Activated CD8-positive, alpha-beta memory T cell treated with anti-CD3 and anti-CD28 coated beads, Interleukin-2, amount 50 U/mL, for 48 hours (primary cell): ENCODE results near the gene GNAL.

Experiments used
- DNase-seq: peaks from one replicate; pipeline ENCODE4 v3.0.0-alpha.2; 2020

The GNAL gene

DNA sequence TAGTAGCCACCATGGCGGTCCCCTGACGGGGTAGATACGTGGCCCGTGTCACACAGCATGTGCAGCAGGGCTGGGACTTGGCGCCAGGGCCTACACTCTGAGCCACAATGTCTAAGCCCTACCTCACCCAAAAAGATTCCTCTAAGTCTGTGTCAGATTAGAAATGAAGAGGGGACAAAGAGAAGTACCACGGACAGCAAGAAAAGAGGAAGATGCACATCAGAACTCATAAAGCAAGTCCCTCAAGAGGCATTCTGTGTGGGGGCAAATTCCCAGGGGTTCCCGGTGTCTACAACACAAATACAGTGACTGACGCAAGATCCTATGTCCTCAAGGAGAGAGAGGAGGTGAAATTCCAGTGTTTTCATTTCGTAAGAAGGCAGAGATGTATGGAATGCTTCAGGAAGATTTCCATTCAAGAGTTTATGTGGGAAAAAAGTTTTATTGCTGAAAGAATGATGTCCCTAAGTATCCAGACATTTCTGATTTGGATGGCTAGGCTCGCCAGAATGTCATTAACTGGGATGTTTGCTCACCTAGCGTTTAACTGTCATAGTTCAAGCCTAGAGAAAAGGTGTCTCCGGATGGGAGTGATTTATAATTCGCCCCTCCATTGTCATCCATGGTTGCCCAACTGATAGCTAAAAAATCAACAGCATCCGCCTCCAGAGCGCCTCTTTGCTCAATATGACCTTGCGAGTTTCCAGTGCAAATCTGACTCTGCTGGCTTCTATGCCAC lies 86.5 kb downstream of the GNAL start:
- no peak for DNase-seq

DNA sequence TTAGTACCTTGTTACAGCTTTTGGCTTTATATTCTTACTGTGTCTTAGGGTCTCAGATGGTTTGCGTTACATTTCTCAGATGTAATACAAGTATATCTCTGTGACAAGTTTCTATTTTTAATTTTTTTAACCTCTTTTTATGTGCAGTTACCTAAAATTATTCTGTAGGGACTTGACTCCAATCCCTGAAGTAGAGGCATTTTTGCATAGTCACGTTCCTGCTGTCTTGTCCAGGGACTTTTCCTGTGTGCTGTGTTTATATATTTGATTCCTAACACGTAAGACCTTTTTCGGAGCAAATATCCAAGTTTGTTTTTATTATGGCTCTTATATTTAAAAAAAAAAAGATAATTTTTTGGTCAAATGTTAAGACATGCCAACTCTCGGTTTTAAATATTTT lies 91.0 kb downstream of the GNAL start:
- DNase-seq = no peak

DNA sequence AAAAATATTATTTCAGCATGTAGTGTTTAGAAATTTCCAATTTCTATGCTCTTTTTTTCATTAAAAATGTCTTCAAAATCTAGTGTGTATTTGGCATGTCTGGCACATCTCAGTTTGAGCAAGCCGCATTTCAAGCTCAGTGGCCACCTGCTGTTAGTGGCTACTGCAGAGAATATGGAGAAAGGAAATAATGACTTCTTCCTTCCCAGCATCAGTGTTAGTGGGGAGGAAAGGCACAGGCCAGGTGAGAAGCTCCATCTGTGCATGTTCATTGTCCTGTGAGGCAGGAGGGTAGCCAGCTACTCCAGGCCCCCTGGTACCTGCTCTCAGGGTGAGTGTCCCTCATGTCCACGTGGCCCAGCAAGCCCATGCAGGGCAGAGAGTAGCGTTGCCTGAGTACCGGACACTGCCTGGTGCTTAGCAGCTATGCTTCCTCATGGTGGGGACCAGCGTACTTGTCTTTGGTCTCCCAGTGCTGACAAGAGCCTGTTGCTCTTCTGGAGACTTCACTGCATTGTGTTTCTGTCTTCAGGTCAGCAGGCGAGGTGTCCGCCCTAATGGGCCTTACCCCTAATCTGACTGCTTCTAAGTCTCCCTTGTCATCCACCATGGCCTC lies 94.8 kb downstream of the GNAL start:
- no peak for DNase-seq

DNA sequence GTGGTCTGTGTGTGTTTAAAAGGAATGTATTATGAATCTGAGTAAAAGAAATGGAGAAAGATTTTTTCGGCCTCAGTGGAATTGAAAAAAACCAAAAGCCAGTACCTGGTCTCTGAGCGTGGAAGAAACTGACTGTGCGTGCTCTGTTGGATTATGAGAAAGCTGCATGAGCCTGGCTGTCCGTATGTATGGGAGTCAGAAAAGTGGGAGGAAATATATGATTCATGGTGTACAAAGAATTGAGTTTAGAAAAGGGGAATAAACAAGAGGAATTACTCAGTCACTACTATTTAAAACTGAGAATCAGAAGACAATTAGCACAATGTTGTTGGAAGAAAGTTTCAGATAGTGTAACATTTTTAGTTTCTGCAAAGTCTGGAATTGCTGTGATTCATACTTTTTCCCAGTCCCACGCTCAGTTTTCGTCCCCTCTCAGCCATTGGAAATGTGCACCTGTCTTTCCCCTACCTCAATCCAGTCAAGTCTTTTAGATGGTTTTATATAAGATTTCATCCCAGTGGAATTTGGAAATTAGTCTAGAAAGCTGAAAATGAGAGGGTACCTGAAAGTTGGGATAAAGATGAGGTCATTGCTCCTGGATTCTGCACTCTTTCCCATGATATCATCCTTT lies 95.7 kb downstream of the GNAL start:
- DNase-seq = no peak

DNA sequence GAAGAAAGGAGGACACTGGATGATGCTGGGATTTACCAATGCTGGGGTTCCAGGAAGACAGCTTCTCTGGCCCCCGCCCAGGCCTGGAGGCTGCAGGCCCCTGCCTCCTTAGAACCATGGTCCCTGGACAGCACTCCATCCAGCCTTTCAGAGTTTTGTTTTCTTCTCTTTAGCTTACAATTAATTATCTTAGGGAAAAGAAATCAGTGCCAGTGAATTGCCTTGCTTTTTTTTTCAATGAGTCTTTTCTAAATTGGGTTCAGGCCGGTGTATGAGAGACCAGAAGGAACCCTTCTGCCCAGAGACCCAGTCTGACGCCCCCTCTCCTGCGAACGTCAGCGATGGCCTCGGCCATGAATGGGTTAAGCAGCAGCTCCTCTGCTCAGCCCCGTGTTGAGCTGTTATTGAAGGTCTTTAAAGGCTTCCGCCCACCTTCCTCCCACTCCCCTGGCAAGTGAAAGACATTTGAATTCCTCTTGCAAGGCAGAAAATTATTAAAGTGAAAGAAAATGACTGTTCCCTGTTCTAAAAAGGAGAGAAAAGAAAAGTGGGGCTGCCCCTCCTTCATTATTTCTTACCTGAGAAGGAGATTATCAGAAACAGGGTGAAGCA lies 96.5 kb downstream of the GNAL start:
- DNase-seq = no peak

DNA sequence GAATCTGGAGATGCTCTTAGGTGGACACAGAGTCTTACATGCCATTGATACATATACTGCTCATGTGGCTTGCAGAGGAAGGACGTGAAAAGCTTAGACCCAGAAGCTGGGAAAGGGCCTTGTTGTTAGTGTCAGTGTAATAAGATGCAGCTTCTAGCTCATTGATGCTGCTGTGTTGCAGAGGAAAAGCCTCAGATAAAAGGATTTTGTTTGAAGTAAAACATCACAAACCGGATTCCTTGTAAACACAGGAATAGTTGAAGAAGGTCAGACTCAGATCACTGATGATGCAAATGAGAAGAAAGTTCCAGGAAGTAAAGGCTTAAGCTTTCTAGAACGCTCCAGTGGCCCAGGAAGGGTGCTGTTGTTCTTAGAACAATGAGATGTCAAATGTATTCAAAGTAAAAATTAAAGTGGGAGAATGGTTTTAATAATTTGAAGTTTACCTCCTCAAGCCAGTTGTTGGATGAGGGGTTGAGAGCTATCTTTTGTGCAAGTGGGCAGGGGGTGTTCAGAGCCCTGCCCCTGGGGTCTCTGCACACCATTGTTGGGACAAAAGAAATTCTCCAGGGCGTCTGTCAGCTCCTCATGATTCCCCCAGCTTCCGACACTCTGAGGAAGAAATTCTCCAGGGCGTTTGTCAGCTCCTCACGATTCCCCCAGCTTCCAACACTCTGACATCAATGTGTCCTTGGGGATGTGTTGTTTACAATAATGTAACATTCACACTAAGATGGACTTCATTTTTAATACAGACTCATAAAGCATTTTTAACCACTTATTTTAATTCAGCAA lies 100.8 kb downstream of the GNAL start:
- DNase-seq = no peak

DNA sequence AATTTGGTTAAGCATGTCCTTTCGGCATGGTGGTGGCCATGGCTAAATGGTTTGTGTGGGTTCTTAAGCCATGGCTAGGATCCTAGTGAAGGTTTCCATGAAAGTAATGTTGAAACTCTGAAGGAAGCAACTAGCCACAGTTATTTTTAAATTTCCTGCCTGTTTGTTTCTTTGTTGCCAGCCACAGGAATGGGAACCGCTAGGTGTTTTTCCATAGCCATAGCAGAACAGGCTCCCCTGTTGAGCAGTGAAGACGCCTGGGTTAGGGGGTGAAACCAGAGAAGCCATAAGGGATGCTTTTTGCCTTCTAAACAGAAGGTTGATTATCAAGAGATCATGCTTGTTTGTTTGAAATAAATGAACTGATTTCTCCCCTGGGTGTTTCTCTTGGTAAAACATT lies 102.1 kb downstream of the GNAL start:
- no peak for DNase-seq

DNA sequence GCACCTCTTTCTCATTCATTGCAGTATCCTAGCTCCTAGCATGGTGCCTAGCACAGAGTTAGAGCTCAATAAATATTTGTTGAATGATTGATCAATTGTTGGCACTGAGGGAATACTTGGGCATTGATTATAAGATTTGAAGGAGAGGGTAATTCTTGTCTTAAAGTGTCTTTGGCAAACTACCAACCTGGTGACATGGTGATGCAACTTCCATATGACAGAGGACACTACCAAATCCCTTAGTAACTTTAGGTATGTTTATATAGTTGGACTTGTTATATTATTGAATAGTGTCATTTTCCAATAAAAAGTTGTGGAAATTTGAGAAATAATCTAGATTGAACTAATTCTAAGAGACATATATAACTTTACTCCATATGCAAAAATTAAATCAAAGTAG lies 103.6 kb downstream of the GNAL start:
- no peak for DNase-seq

DNA sequence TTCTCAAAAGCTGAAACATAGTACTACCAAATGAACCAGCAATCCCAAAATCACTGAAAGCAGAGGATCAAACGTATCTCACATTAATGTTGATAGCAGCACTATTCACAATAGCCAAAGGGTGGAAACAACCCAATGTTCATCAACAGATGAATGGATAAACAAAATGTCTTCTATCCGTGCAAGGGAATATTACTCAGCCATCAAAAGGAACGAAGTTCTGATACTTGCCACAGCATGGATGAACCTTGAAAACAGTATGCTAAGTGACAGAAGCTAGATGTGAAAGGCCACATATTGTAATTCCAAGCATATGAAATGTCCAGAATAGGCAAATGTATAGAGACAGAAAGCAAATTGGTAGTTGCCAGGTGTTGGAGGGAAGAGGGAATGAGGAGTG lies 105.1 kb downstream of the GNAL start:
- DNase-seq = no peak

DNA sequence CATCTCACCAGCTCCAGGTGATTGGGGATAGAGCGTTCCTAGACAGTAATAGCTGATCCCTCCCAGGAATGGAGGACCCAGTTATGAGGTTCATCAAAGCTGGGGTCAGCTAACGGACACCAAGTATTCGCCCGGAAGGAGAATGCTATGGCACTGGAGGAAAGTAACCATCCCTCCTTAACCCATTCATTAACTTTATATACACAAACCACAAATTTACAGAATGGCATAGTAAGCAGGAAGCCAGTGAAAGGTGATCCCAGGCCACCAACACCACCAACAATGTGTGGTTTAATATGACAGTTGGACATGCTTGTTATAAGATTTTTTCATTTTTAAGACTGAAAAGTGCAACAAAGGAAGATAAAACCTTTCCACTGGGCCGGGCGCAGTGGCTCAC lies 106.9 kb downstream of the GNAL start:
- DNase-seq = no peak

DNA sequence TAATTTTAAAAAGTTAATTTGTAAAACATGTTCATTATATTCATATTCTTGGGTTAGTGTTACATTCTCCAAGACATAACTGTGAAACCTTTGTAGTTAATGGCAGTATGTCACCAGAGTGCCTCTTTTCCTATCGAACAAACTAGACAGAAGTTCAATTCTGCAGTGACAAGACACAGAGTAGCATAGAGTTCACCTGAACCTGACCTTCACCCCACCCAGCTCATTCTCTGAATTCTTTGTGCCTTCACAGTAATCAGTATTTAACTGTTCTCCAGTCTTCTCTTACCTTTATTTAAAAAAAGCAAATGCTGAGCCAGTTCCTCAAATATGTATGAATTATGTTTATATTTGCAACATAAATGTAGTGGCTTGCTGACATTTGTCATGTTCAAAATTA lies 109.2 kb downstream of the GNAL start:
- no peak for DNase-seq

DNA sequence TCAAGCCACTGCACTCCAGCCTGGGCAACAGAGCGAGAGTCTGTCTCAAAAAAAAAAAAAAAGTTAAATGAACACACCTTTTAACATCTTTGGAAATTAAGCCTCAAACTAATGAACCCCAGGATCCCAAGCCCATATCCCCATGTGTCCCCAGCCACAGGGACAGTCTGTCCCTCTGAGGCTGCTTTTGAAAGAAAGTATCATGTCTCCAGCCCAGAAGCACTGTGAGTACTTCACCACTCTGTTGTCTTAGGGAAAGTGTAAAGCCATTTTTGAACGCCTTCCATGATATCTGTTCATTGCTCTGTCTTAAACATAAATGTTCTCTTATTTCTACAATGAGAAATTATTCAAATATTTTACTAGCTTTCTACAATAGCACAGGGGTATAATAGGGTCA lies 110.0 kb downstream of the GNAL start:
- no peak for DNase-seq

DNA sequence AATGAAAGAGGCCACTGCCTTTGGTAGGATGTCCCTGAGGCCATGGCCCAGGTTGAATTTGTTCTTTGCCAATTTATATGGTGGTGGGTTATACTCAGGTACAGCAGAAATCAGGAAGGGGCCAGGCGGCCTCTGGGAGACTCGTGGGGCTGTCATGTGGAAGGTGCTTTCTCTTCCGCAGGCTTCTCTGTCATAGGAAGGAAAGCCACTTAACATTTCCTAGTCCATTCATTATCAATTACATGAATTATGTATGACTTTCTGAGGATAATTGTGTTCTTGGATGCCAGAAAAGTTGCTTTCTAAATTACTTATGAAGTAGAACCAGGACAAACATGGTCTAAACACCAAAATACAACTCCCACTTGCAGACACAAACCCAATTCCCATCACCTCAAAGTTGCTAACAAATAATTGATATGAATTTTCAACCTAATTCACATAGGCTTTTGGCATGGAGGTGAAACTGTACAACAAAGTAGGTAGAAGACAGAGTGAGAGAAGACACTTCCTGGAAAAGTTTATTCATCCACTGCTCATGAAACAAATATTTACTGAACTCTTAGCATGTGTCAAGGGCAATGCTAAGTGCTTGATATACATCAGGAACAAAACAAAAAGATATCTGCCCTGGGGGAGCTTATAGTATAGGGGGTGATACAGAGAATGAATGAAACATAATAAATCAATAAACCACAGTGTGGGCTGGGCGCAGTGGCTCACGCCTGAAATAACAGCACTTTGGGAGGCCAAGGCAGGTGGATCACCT lies 111.7 kb downstream of the GNAL start:
- DNase-seq = no peak

DNA sequence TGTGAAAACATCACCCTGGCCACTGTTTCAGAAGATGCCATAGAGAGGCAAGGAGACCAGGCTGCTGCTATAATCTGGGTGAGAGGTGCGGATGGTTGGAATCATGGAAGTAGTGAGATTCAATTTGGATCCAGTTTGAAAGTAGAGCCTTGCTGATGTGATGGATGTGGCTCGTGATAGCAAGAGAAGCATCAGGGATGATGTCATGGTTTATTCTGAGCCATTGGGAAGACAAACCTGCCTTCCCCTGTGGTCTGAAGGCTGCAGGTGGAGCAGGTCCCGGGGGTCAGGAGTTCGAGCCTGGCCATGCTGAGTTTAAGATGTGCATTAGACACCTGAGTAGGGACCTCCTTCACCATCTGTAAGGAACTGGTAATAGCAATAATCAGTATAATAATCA lies 112.5 kb downstream of the GNAL start:
- DNase-seq = no peak

DNA sequence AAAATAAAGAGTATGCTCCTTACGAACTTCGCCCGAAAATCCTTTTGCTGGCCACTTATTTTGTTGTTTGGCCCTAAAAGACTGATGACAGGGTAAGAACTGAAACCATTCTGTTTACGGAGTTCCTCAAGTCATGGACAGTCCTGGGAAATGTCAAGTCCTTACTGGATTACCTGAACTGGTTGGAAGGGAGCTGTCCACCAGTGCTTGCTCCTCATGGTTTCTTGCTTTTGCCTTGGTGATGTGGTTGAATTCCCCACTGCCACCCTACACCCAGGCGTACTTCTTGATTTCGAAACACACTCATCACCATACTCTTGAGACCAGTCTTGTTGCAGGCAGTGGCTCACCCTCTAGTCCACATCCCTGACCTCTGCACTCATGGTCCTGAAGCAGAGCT lies 113.1 kb downstream of the GNAL start:
- DNase-seq = no peak

DNA sequence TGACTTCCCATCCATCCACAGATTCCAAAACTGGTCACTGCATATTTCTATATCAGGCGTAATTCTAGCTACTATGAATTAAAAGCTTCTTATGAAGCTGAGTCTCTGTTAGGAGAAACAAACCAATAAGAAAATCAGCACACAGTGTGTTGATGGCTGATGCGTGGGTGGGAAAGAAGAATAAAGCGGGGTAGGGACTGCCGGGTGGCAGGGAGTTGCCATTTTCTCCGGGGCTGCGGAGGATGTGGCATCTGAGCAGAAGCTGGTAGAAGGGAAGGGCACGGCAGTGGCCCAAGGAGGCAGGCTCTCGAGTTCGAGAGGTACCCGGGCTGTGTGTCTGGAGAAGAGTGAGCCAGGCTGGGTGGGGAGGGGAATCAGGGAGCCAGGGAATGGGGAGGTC lies 113.5 kb downstream of the GNAL start:
- DNase-seq = no peak

DNA sequence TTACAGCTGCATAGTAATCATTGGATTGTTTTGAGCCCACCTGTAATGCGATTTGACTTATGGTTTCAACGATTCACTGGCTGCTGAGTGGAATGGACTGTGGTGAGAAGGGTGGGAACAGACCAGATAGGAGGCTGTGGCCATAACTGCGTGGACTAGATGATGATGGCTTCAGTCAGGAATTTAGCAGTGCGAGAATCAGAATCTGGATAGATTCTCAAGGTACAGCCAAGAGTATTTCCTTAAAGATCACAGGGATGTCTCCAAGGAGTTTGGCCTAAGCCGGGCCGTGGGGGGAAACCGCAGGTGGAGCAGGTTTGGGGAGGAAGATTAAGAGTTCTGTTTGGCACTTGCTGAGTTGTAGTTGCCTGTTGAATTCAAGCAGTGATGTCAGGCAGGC lies 118.2 kb downstream of the GNAL start:
- no peak for DNase-seq

DNA sequence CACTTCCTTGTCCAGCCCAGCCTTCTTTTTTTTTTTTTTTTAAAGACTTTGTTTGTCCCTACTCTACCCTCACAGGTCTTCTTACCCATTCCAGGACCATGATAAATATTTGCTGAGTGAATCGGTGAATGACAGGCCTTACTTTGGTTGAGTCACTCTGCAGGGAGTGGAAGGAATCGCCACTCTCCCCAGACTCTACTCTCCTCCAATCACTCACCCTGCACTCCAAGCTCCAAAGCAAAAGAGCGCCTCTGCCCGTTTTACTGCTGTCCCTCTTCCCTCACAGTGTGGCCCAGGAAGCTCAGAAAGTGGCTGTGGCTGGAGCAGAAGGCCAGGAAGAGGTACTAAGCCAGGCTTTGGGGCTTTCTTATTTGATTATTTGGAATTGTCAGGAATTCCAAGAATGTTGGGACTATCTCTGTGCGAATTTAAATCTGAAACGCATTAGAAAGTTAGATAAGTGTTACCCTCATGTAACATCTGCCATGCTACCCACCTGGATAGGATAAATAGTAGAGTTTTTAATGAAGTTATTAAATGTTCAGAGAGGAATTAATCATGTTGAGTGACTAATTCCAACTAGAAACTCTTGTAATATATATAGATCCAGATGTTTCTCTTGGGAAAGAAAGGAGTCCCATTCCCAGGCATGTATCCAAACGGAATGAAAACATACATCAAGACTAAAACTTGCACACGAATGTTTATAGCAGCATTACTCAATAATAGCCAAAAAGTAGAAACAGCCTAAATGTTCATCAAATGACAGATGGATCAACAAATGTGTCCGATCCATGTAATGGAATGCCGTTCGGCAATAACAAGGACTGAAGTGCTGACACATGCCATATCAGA lies 119.2 kb downstream of the GNAL start:
- DNase-seq = no peak

DNA sequence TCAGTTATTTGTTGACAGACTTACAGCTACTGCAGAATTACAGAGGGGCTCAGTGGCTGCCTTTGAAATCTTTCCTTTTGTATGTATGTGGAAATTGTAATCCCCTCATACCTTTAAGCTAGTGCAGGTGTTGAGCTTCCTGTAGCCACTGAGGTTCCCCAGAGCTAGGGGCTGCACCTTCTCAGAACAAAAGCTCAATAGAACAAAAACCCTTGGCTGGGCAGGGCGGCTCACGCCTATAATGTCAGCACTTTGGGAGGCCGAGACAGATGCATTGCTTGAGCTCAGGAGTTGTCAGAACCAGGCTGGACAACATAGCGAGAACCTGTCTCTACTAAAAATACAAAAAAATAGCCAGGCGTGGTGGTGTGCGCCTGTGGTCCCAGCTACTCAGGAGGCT lies 120.8 kb downstream of the GNAL start:
- DNase-seq = no peak

DNA sequence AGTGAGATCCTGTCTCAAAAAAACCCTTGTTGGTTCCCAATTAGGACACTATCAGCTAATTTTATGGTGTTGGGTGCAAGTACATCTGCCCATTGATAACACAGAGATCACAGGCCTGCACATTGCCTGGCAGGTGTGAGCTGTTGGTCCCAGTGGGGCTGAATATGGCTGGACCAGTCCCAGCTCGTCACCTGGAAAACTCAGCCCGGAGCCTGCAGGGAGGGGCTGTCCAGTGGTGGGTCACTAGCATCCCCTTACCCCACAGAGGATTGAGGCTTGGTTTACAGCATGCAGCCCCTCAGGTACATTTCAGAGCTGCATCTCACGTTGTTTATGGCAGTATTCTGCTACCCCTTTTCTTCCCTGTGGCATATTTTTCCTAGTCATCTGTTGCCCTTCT lies 121.3 kb downstream of the GNAL start:
- no peak for DNase-seq

DNA sequence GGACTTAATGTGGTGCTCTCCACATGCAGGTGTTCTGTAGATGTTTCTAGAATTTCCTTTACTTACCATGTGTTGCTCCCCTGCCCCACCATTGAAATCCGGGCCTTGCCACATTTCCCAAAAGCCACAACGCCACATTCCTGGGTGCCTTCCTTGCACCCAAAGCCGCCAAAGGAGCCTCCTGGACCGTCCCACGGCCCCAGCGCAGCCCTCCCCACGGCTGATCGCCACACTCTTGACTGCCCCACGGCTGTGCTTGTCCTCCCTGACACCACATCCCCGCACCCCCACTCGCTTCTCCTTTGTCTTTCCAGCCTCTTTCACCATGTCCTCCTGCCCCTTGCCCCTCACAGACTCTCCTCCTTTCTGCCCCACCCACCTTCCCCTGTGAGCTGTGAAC lies 121.9 kb downstream of the GNAL start:
- DNase-seq = no peak

DNA sequence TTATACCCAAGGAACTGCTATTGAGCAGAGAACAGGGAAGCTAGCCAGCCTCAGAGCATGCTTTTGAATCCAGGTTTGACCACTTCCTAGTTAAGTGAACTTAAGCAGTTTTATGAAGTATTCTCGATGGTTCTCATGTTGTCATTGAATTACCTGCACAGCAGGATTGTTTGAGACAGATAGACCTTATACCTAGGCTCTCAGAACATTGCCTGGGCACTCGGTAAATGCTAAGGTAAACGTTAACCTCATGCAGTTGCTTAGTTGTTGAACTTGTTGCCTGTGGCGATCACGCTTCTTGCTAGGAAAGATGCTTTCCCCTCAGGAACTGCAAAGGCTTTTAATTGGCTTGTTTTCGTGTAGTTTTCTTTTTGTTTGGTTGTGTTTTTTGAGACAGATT lies 128.2 kb downstream of the GNAL start:
- no peak for DNase-seq
